Vagina (tissue), 2 donors: ENCODE data around the gene PTPRN2.

Experiments used
- CTCF ChIP-seq, 3 experiments: fragments of 450-650 bp in 2 of 3; fragments of 200-600 bp in 1 of 3; sonication (generic) in 1 of 3; IDR thresholded peaks; one replicate each; pipeline ENCODE4 v1.5.1; 2017 to 2019; ENCODE audit warnings: antibody characterized with exemption in 3 of 3, mild to moderate bottlenecking in 2 of 3, moderate library complexity in 2 of 3
- POLR2A ChIP-seq, 2 donors: fragments of 450-650 bp; IDR thresholded peaks; one replicate each; pipeline ENCODE4 v1.6.1; 2017; ENCODE audit warnings: antibody characterized with exemption in 2 of 2, mild to moderate bottlenecking in 2 of 2, moderate library complexity in 2 of 2
- POLR2AphosphoS5 ChIP-seq, 2 donors: sonication (generic); formaldehyde crosslinking; IDR thresholded peaks; one replicate each; pipeline ENCODE4 v1.9.0; 2017; ENCODE audit warnings: antibody characterized with exemption in 2 of 2, mild to moderate bottlenecking in 2 of 2, low read depth in 1 of 2; ENCODE audit not compliant: insufficient read depth in 1 of 2

GRCh38 chr7:157652161-157652953, 935.3 kb downstream of the PTPRN2 start:
- no peak for TF ChIP-seq CTCF (IDR thresholded peaks at IDR 0.05)
- TF ChIP-seq POLR2AphosphoS5 (IDR thresholded peaks at IDR 0.05; ENCODE audit: insufficient read depth in 1 of 2, low read depth in 1 of 2): no peak
- no peak for TF ChIP-seq POLR2A (IDR thresholded peaks at IDR 0.05)
